Stimulated activated naive CD8-positive, alpha-beta T cell treated with anti-CD3 and anti-CD28 coated beads, Interleukin-15, amount 100 ng/mL, for 72 hours (primary cell): Measurements from ENCODE around the gene B3GAT3.

Experiments used
- ATAC-seq: fragments of 150-1000 bp; cut with Tn5 transposase; 2 replicates; pipeline ENCODE4 v1.10.0; 2021; ENCODE audit warnings: mild to moderate bottlenecking, moderate library complexity
- DNase-seq, 2 donors: peaks; one replicate each; pipeline ENCODE4 v3.0.0; 2021 to 2022
- H3K27ac Mint-ChIP-seq, 2 donors: one replicate each; pipeline ENCODE4 v1.8.0; 2022; ENCODE audit warnings: mild to moderate bottlenecking in 2 of 2, mixed read lengths in 2 of 2, moderate library complexity in 2 of 2
- H3K27me3 Mint-ChIP-seq: one replicate; pipeline ENCODE4 v1.8.0; 2022; ENCODE audit warnings: mixed read lengths
- H3K4me1 Mint-ChIP-seq: one replicate; pipeline ENCODE4 v1.8.0; 2022; ENCODE audit warnings: mild to moderate bottlenecking, mixed read lengths
- H3K4me3 Mint-ChIP-seq, 2 donors: one replicate each; pipeline ENCODE4 v1.8.0; 2022; ENCODE audit warnings: mild to moderate bottlenecking in 2 of 2, mixed read lengths in 2 of 2, moderate library complexity in 1 of 2
- H3K9me3 Mint-ChIP-seq, 2 donors: one replicate each; pipeline ENCODE4 v1.8.0; 2022; ENCODE audit warnings: mixed read lengths in 2 of 2

Gene B3GAT3

DNA sequence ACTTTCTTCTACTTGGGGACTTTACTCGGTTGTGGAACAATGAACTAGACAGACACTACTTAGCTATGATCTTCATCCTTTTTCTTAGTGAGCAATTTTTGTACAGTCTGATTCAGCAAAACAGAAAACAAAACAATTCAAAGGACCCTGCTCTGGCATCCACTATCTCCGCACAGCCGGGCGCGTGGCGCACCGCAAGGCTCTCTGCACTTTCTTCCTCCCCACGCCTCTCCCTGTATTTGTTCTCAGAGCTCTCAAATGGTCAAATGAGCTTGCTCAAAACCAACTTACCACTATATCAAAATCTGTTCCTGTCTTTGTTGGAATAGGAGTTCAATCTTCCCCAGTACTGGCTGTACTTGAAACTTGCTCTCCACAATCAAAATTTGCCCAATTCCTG, 55.5 kb downstream of the B3GAT3 start:
- peak overlapping the region; percentile 28 to 29 for H3K27ac Mint-ChIP-seq
- H3K4me3 Mint-ChIP-seq: no peak overlapping the region
- peaks cover 70% of the 10 kb centered on the region for H3K4me1 Mint-ChIP-seq

More for the DNA sequence above, 55.5 kb downstream of the B3GAT3 start:
- H3K9me3 Mint-ChIP-seq: no peaks in the 10 kb centered on the region
- ATAC-seq: no peak
- DNase-seq: no peak
- no peaks in the 10 kb centered on the region for H3K27me3 Mint-ChIP-seq
